Measurements from ENCODE around the gene COL26A1. TPM values are rescaled to one million over a fixed set of nuclear protein-coding genes. Genes with fewer than 3 reads are reported as not detected.
A peak's percentile ranks its signal among the peaks of the same experiment; 100 is the strongest.

The COL26A1 gene
- total RNA-seq, 6 experiments from 2014 or later = not detected

- peaks cover 11% of the 10 kb centered on the region for H3K4me1 Mint-ChIP-seq (ENCODE audit: low read depth)
- peaks cover 14% of the 10 kb centered on the region for H3K27me3 Mint-ChIP-seq (ENCODE audit: insufficient read depth)
- TF ChIP-seq CTCF (IDR thresholded peaks at IDR 0.05) = no peak
- DNase-seq = no peak
- no peak overlapping the region for H3K4me3 Mint-ChIP-seq
- peaks cover 8% of the 10 kb centered on the region; the same call in 1 of the 2 replicates for H3K36me3 Mint-ChIP-seq (ENCODE audit: low read depth)
- peaks cover 15% of the 10 kb centered on the region for H3K9me3 Mint-ChIP-seq
- no peak overlapping the region for H3K27ac Mint-ChIP-seq
Observed at GRCh38 chr7:101575168-101575567, 212.5 kb downstream of the COL26A1 start.

- H3K27ac Mint-ChIP-seq = no peak overlapping the region
- peaks cover 11% of the 10 kb centered on the region for H3K4me1 Mint-ChIP-seq (ENCODE audit: low read depth)
- no peak for DNase-seq
- peaks cover 15% of the 10 kb centered on the region for H3K9me3 Mint-ChIP-seq
- no peak for TF ChIP-seq CTCF (IDR thresholded peaks at IDR 0.05)
- H3K27me3 Mint-ChIP-seq (ENCODE audit: insufficient read depth) = peaks cover 14% of the 10 kb centered on the region
- H3K4me3 Mint-ChIP-seq = no peak overlapping the region
- peaks cover 8% of the 10 kb centered on the region; the same call in 1 of the 2 replicates for H3K36me3 Mint-ChIP-seq (ENCODE audit: low read depth)
Observed at GRCh38 chr7:101575721-101576120, 213.0 kb downstream of the COL26A1 start.

- TF ChIP-seq CTCF (IDR thresholded peaks at IDR 0.05) = 0 out of 2 replicates have a peak, but pooled peaks have one; percentile 7
- H3K36me3 Mint-ChIP-seq (ENCODE audit: low read depth) = peaks cover 8% of the 10 kb centered on the region; the same call in 1 of the 2 replicates
- H3K4me3 Mint-ChIP-seq = no peak overlapping the region
- DNase-seq = peak; percentile 28
- peaks cover 10% of the 10 kb centered on the region for H3K9me3 Mint-ChIP-seq
- no peak overlapping the region for H3K27ac Mint-ChIP-seq
- peaks cover 11% of the 10 kb centered on the region for H3K4me1 Mint-ChIP-seq (ENCODE audit: low read depth)
- peaks cover 14% of the 10 kb centered on the region for H3K27me3 Mint-ChIP-seq (ENCODE audit: insufficient read depth)
Observed at GRCh38 chr7:101576998-101577397, 214.3 kb downstream of the COL26A1 start.

GRCh38 chr7:101578552-101578951, 215.9 kb downstream of the COL26A1 start:
- no peak overlapping the region for H3K27ac Mint-ChIP-seq
- peaks cover 10% of the 10 kb centered on the region for H3K36me3 Mint-ChIP-seq (ENCODE audit: low read depth)
- H3K27me3 Mint-ChIP-seq (ENCODE audit: insufficient read depth) = peaks cover 21% of the 10 kb centered on the region
- TF ChIP-seq CTCF (IDR thresholded peaks at IDR 0.05) = no peak
- no peak overlapping the region for H3K4me3 Mint-ChIP-seq
- no peak for DNase-seq
- peaks cover 13% of the 10 kb centered on the region for H3K9me3 Mint-ChIP-seq
- H3K4me1 Mint-ChIP-seq (ENCODE audit: low read depth) = peaks cover 11% of the 10 kb centered on the region

- H3K4me3 Mint-ChIP-seq = no peak overlapping the region
- H3K27ac Mint-ChIP-seq = no peak overlapping the region
- H3K36me3 Mint-ChIP-seq (ENCODE audit: low read depth) = peaks cover 9% of the 10 kb centered on the region; the same call in 1 of the 2 replicates
- no peak for DNase-seq
- H3K27me3 Mint-ChIP-seq (ENCODE audit: insufficient read depth) = peaks cover 14% of the 10 kb centered on the region
- no peak for TF ChIP-seq CTCF (IDR thresholded peaks at IDR 0.05)
- peaks cover 17% of the 10 kb centered on the region for H3K9me3 Mint-ChIP-seq
- H3K4me1 Mint-ChIP-seq (ENCODE audit: low read depth) = peaks cover 9% of the 10 kb centered on the region
Observed at GRCh38 chr7:101580596-101580995, 217.9 kb downstream of the COL26A1 start.

- H3K9me3 Mint-ChIP-seq = peaks cover 14% of the 10 kb centered on the region
- DNase-seq = no peak
- peaks cover 17% of the 10 kb centered on the region for H3K27me3 Mint-ChIP-seq (ENCODE audit: insufficient read depth)
- H3K4me1 Mint-ChIP-seq (ENCODE audit: low read depth) = no peaks in the 10 kb centered on the region; the same call in 1 of the 2 replicates
- H3K27ac Mint-ChIP-seq = no peak overlapping the region
- peaks cover 9% of the 10 kb centered on the region; the same call in 1 of the 2 replicates for H3K36me3 Mint-ChIP-seq (ENCODE audit: low read depth)
- H3K4me3 Mint-ChIP-seq = no peak overlapping the region
- no peak for TF ChIP-seq CTCF (IDR thresholded peaks at IDR 0.05)
Observed at GRCh38 chr7:101581891-101582290, 219.2 kb downstream of the COL26A1 start.

All from HFFc6 (cell line).